Testis (tissue), 2 donors: ENCODE data around the gene GLTPD2.

Source experiments
- CTCF ChIP-seq, 3 experiments: fragments of 450-650 bp in 2 of 3; fragments of 200-600 bp in 1 of 3; sonication (generic) in 1 of 3; IDR thresholded peaks; one replicate each; pipeline ENCODE4 v1.5.1; 2016 to 2019; ENCODE audit warnings: antibody characterized with exemption in 3 of 3, mild to moderate bottlenecking in 2 of 3, moderate library complexity in 1 of 3
- POLR2A ChIP-seq: fragments of 450-650 bp; IDR thresholded peaks from one replicate; pipeline ENCODE4 v1.6.1; 2017; ENCODE audit warnings: antibody characterized with exemption, mild to moderate bottlenecking, moderate library complexity

- TF ChIP-seq POLR2A (no peak), CTCF (IDR thresholded peaks at IDR 0.05) (no peak)
Measured at GRCh38 chr17:4795168-4795567, 6.4 kb downstream of the GLTPD2 start.
